ENCODE results near the gene MSL1.
"Not testable (repeated sequence)": the region's sequence is repeated elsewhere in the genome, so short reads cannot be mapped to it uniquely, and the experiment has no call there.

Gene MSL1

DNA sequence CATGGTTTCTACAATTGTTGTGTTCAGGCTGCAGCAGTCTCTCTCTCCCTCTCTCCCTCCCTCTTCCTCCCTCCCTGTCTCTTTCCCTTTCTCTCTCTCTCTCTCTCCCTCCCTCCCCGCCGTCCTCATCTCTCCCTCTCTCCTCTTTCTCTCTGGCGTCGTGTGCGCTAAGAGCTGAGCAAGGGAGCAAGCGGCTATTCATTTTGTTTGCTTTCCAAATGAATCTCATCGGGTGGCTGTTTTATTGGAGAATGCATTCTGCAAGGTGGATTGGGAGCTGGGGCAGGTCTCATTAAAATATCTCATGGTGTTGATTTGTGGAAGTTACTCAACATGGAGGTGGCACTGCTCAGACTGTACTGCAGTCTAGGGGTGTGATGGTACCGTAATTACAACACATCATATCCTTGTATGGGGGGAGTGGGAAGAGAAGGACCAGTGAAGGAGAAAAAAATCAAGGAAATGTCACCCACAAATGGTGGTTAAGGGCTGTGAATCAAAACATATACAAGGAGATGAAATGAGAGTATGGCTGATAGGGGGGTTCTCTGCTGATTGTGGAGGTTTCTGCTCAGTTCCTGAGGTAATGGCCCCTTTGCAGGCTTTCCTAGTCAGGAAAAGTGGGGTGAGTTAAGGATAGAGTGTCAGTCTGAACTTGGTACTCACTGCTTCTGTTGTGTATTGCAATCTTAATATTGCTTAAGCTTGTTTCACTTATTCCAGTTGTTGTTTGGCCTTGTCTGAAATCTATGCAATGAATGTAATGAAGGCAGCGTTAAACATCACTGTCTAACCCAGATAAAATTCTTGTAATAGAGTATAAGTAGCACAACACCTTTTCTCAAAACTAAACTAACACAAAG lies 2.7 kb downstream of the MSL1 start:
- Mint-ChIP-seq H3K4me1 (ENCODE audit: low read depth) (peaks cover 32% of the 10 kb centered on the region), H3K27me3 (ENCODE audit: low read depth) (no peaks in the 10 kb centered on the region), H3K4me3 (peak overlapping the region; percentile 96), H3K9me3 (no peaks in the 10 kb centered on the region), H3K36me3 (ENCODE audit: low read depth) (peaks cover 25% of the 10 kb centered on the region), H3K27ac (peak overlapping the region; percentile 1)

DNA sequence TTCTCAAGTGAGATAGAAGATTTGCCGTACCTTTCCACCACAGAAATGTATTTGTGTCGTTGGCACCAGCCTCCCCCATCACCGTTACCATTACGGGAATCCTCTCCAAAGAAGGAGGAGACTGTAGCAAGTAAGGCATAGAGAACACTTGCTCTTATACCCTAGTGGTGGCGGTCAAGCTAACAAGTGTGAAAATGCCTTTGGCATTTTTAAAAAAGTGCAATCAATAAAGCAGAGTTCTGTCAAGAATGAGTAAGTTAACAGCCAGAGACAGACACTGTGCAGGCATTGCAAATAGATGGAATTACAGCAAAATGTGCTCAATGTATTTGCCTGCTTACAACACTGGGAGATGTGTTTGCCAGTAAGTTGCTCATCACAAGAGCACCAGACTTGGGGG lies 7.7 kb downstream of the MSL1 start:
- Mint-ChIP-seq H3K27me3 (ENCODE audit: low read depth) (no peaks in the 10 kb centered on the region), H3K4me3 (no peak overlapping the region), H3K36me3 (ENCODE audit: low read depth) (peaks cover 62% of the 10 kb centered on the region), H3K9me3 (no peaks in the 10 kb centered on the region), H3K27ac (no peak overlapping the region), H3K4me1 (ENCODE audit: low read depth) (peaks cover 19% of the 10 kb centered on the region)

DNA sequence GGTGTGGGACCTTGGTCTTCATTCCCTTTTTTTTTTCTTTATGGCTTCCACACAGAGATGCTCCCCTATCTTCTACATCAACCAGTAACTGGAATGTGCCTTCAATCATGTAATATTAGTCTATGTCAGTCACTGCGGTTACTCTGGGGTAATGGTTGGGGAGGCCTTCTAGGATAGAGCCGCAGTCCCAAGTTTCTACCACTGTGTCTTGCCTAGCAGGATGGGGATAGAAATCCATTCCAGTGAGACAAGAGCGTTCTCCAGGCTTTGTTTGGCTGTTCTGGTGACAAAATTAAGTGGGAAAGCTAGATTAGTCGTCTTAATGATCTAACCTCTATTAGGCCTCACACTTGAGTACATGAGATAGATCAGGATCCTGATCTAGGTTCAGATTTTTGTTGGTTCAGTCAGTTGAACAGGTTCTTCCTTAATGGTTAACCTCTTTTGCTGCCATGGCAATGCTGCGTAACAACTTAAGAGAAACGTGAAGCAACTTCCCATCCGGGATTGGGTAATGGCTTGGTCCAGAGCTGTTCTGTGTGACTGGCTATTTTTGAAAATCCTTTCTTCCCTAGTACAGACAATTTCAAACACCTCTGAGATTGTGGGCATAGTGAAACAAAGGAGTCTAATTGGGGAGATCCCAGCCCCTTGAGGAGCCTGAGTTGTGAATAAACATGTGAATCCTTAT lies 8.7 kb downstream of the MSL1 start:
- no peak overlapping the region for H3K27ac Mint-ChIP-seq
- peaks cover 67% of the 10 kb centered on the region for H3K36me3 Mint-ChIP-seq (ENCODE audit: low read depth)
- peaks cover 19% of the 10 kb centered on the region for H3K4me1 Mint-ChIP-seq (ENCODE audit: low read depth)
- H3K9me3 Mint-ChIP-seq = no peaks in the 10 kb centered on the region
- no peaks in the 10 kb centered on the region for H3K27me3 Mint-ChIP-seq (ENCODE audit: low read depth)
- no peak overlapping the region for H3K4me3 Mint-ChIP-seq

DNA sequence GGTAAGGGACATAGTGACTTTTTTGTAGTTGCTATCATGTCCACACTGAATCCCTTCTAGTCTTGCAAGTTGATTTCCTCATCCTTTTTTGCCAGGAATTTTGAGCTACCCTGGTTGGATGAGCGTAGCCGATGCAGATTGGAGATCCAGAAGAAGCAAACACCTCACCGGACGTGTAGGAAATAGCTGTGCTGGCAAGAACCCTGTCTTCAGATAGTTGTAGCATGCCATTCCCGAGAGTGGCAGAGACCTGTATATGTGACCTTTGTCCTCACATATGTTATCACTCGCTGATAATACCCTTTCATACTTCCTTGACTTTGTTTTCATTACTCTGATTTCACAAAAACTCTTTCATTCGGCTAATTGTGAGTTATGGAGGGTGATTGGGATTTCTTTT lies 12.4 kb downstream of the MSL1 start:
- Mint-ChIP-seq H3K4me3 (no peak overlapping the region), H3K9me3 (no peaks in the 10 kb centered on the region), H3K27me3 (ENCODE audit: low read depth) (no peaks in the 10 kb centered on the region), H3K36me3 (ENCODE audit: low read depth) (peaks cover 62% of the 10 kb centered on the region), H3K27ac (no peak overlapping the region), H3K4me1 (ENCODE audit: low read depth) (peaks cover 19% of the 10 kb centered on the region)

DNA sequence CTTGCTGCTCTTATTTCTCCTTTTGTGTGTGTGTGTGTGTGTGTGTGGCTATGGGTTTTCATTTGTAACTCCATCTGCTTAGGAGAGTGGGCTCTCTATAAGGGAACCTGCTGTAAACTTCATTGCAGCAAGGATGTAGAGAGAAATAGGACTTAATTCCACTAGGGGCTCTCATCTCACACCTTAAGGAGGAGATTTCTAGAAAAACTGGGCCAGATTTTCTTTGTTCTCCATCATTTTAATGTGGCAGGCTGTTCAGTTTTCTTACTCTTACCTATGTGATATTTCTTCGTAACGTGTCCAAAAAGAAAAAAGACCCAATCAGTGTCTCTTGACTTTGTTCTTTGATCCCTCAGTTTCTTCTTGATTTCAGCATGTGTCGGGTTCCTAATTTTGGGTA lies 14.0 kb downstream of the MSL1 start:
- no peak overlapping the region for H3K27ac Mint-ChIP-seq
- no peaks in the 10 kb centered on the region for H3K9me3 Mint-ChIP-seq
- no peaks in the 10 kb centered on the region for H3K27me3 Mint-ChIP-seq (ENCODE audit: low read depth)
- peaks cover 48% of the 10 kb centered on the region for H3K36me3 Mint-ChIP-seq (ENCODE audit: low read depth)
- peaks cover 19% of the 10 kb centered on the region for H3K4me1 Mint-ChIP-seq (ENCODE audit: low read depth)
- no peak overlapping the region for H3K4me3 Mint-ChIP-seq

DNA sequence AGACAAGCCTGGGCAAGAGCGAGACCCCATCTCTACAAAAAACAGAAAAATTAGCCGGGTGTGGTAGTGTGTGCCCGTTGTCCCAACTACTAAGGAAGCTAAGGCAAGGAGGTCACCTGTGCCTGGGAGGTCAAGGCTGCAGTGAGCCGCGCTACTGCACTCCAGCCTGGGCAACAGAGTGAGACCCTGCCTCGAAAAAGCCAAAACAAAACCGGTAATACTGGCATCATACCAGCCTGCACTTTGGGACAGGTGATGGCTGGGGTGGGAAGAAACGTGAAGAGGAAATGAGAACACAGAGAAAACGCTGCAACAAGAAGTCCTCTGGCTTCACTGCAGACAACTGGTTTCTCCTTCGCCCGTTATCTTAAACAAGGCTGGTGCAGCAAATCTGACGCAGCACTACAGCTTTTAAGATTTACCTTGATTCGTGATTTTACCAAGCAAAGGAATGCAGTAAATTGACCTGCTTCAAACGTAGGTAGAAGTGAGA lies 17.8 kb downstream of the MSL1 start:
- no peaks in the 10 kb centered on the region for H3K27me3 Mint-ChIP-seq (ENCODE audit: low read depth)
- no peaks in the 10 kb centered on the region for H3K9me3 Mint-ChIP-seq
- peak overlapping the region; percentile 98 for H3K27ac Mint-ChIP-seq
- H3K36me3 Mint-ChIP-seq (ENCODE audit: low read depth) = peaks cover 29% of the 10 kb centered on the region
- H3K4me3 Mint-ChIP-seq = peak overlapping the region; percentile 99
- H3K4me1 Mint-ChIP-seq (ENCODE audit: low read depth) = peaks cover 29% of the 10 kb centered on the region

DNA sequence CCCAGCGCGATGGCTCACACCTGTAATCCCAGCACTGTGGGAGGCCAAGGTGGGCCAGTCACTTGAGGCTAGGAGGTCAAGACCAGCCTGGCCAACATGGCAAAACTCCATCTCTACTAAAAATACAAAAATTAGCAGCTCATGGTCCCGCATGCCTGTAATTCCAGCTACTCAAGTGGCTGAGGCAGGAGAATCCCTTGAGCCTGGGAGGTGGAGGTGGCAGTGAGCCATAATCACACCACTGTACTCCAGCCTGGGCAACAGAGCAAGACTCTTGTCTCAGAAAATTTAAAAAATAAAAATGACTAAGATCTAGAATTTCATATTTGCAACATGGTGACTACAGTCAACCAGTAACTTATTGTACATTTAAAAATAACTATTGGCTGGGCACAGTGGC lies 21.4 kb downstream of the MSL1 start:
- not testable (repeated sequence) for H3K4me3 Mint-ChIP-seq; H3K9me3 Mint-ChIP-seq; H3K27ac Mint-ChIP-seq; H3K27me3 Mint-ChIP-seq (ENCODE audit: low read depth)
- Mint-ChIP-seq H3K36me3 (ENCODE audit: low read depth) (peaks cover 35% of the 10 kb centered on the region), H3K4me1 (ENCODE audit: low read depth) (peaks cover 31% of the 10 kb centered on the region)

DNA sequence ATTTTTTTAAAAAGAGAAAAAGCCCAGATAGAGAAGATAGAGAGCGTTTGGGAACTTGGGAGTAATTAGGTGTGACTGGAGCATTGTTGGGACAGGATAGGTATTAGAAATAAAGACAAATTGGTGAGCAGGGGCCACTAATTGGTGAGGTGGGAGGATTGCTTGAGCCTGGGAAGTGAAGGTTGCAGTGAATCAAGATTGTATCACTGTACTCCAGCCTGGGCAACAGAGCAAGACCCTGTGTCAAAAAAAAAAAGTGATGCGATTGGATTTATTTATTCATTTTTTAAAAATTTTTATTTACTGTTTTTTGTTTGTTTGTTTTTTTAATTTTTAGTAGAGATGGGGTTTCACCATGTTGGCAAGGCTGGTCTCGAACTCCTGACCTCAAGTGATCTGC lies 23.7 kb downstream of the MSL1 start:
- Mint-ChIP-seq H3K27ac (no peak overlapping the region), H3K4me3 (no peak overlapping the region), H3K36me3 (ENCODE audit: low read depth) (peaks cover 52% of the 10 kb centered on the region), H3K4me1 (ENCODE audit: low read depth) (peaks cover 34% of the 10 kb centered on the region), H3K27me3 (ENCODE audit: low read depth) (no peaks in the 10 kb centered on the region), H3K9me3 (no peaks in the 10 kb centered on the region)

DNA sequence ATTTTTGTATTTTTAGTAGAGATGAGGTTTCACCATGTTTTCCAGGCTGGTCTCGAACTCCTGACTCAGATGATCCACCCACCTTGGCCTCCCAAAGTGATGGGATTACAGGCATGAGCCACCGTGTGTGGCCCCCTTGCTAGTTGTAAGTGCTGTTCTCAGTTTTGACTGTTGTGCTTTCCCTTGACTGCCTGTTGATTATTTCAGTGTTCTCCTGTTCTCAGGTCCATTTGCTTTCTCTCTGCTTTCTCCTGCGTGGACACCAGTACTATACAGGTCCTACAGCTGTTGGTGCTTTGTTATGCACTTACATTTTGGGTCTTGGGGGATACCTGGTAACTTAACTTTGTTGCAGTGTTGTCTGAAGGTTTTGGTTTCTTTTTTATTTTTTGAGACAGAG lies 26.8 kb downstream of the MSL1 start:
- H3K27ac Mint-ChIP-seq = peak overlapping the region; percentile 60
- H3K36me3 Mint-ChIP-seq (ENCODE audit: low read depth) = peaks cover 46% of the 10 kb centered on the region
- H3K27me3 Mint-ChIP-seq (ENCODE audit: low read depth) = no peaks in the 10 kb centered on the region
- peaks cover 25% of the 10 kb centered on the region for H3K4me1 Mint-ChIP-seq (ENCODE audit: low read depth)
- H3K9me3 Mint-ChIP-seq = no peaks in the 10 kb centered on the region
- H3K4me3 Mint-ChIP-seq = no peak overlapping the region

DNA sequence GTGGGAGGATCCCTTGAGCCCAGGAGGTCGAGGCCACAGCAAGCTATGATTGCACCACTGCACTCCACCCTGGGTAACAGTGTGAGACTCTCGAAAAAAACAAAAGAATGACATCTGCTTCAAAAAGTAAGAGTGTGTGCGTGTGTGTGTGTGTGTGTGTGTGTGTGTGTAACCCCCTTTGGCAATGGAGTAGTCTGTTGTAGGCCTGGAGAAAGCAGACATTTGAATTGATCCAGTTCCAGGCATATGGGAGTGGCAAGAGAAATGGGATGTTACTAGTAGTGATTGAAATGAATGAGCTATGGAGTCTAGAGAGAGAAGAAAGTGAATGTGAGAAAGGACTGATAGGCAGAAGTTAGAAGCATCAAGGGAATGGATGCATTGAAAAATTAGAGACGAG lies 28.5 kb downstream of the MSL1 start:
- H3K4me3 Mint-ChIP-seq = no peak overlapping the region
- no peak overlapping the region for H3K27ac Mint-ChIP-seq
- H3K9me3 Mint-ChIP-seq = no peaks in the 10 kb centered on the region
- H3K4me1 Mint-ChIP-seq (ENCODE audit: low read depth) = peaks cover 25% of the 10 kb centered on the region
- peaks cover 45% of the 10 kb centered on the region for H3K36me3 Mint-ChIP-seq (ENCODE audit: low read depth)
- no peaks in the 10 kb centered on the region for H3K27me3 Mint-ChIP-seq (ENCODE audit: low read depth)

DNA sequence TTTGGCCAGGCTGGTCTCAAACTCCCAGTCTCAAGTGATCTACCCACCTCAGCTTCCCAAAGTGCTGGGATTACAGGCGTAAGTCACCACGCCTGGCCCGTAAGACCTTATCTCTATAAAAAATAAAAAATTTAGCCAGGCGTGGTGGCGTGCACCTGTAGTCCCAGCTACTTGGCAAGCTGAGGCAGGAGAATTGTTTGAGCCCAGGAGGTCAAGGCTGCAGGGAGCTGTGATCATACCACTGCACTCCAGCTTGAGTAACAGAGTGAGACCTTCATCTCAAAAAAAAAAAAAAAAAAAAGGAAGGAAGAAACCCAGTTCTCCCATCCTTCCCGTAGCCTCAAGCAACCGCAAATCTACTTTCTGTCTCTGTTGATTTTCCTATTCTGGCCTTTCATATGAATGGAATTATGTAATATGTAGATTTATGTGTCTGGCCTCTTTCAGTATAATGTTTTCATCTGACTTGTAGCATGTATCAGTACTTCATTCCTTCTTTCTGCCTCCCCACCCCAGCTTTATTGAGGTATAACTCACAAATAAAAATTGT lies 29.7 kb downstream of the MSL1 start:
- Mint-ChIP-seq H3K9me3 (no peaks in the 10 kb centered on the region), H3K4me3 (no peak overlapping the region), H3K36me3 (ENCODE audit: low read depth) (peaks cover 42% of the 10 kb centered on the region), H3K27me3 (ENCODE audit: low read depth) (no peaks in the 10 kb centered on the region), H3K4me1 (ENCODE audit: low read depth) (peaks cover 21% of the 10 kb centered on the region), H3K27ac (peak overlapping the region; percentile 6)

DNA sequence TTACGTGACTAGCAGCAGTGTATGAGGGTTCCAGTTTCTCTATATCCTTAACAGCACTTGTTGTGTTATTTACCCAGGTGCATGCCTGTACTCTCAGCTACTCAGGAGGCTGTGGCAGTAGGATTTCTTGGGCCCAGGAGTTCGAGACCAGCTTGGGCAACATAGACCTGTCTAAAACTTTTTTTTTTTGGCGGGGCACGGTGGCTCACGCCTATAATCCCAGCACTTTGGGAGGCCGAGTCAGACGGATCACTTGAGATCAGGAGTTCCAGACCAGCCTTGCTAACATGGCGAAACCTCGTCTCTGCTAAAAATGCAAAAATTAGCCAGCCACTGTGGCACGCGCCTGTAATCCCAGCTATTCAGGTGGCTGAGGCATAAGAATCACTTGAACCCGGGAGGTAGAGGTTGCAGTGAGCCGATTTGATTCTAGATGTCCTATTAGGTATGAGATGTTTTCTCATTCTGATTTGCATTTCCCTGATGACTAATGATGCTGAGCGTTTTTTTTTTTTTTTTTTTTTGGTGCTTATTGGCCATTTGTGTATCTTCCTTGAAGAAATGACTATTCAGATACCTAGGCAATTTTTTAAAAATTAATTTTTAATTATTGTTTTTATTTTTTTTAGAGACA lies 31.9 kb downstream of the MSL1 start:
- H3K4me1 Mint-ChIP-seq (ENCODE audit: low read depth) = peaks cover 14% of the 10 kb centered on the region
- no peak overlapping the region for H3K4me3 Mint-ChIP-seq
- peaks cover 29% of the 10 kb centered on the region for H3K36me3 Mint-ChIP-seq (ENCODE audit: low read depth)
- H3K9me3 Mint-ChIP-seq = no peaks in the 10 kb centered on the region
- H3K27me3 Mint-ChIP-seq (ENCODE audit: low read depth) = no peaks in the 10 kb centered on the region
- peak overlapping the region; percentile 24 for H3K27ac Mint-ChIP-seq

DNA sequence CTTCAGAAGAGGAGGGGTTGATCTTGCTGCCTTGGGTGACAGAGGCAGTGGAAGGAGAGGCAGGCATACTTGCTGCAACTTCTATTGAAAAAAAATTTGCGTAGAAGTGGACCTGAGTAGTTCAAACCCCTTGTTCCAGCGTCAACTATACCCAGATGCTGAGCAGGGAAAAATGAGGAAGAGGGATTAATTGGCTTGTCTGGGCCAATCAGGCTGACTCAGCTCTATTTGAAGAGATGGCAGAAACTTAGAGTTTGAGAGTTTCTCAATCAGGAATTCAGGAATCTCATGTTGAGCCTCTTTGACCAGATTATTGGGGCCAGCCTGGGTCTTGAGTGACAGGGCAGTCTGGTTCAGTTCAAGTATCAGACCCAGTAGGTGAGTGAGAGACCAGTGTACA lies 36.2 kb downstream of the MSL1 start:
- no peak overlapping the region for H3K4me3 Mint-ChIP-seq
- no peak overlapping the region for H3K27ac Mint-ChIP-seq
- no peaks in the 10 kb centered on the region for H3K27me3 Mint-ChIP-seq (ENCODE audit: low read depth)
- H3K36me3 Mint-ChIP-seq (ENCODE audit: low read depth) = peaks cover 23% of the 10 kb centered on the region
- H3K9me3 Mint-ChIP-seq = no peaks in the 10 kb centered on the region
- peaks cover 7% of the 10 kb centered on the region for H3K4me1 Mint-ChIP-seq (ENCODE audit: low read depth)

DNA sequence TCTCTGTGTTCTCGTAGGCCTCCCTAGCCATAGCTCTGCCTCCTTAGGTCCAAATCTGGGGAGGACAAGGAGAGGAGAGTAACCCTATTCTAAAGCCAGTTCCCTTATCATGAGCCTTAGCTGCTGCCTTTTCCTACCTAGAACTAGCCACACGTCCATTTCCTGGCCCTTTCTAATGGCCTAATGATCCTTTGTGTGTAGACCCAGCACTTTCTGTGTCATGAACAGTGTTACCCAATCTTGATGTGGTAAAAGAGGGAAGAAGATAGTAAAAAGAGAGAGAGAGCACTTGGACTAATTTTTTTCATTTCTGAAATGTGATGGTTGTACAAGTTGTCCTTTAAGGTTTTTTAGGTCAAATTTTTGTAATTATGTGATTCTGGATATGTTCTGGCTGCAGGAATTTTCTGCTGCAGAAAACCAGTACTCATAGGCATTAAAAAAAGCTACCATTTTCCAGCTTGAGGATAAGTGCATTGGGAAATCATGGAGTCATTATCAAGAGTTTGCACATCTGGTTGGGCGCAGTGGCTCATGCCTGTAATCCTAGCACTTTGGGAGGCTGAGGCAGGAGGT lies 36.8 kb downstream of the MSL1 start:
- Mint-ChIP-seq H3K4me1 (ENCODE audit: low read depth) (peaks cover 5% of the 10 kb centered on the region), H3K36me3 (ENCODE audit: low read depth) (peaks cover 23% of the 10 kb centered on the region), H3K9me3 (no peaks in the 10 kb centered on the region), H3K4me3 (no peak overlapping the region), H3K27me3 (ENCODE audit: low read depth) (no peaks in the 10 kb centered on the region), H3K27ac (no peak overlapping the region)

All from T-helper 1 cell treated with Interleukin-12 subunit alpha and Interleukin-12 subunit beta and Interleukin-4 antibody, amounts not matched to agents 30 μg/mL and 1 μg/mL, for 36 hours (primary cell).